HFFc6 (cell line): ENCODE data around the gene PDZRN4. TPM values are rescaled to one million over a fixed set of nuclear protein-coding genes. Genes with fewer than 3 reads are reported as not detected.

ENCODE experiments used
- DNase-seq: peaks from one replicate; pipeline ENCODE4 v3.0.0-alpha.2; 2018
- H3K27ac Mint-ChIP-seq: 2 replicates; pipeline ENCODE4 v1.8.0; 2020; ENCODE audit warnings: mild to moderate bottlenecking, mixed read lengths
- H3K27me3 Mint-ChIP-seq: 2 replicates; pipeline ENCODE4 v1.8.0; 2021; ENCODE audit warnings: mild to moderate bottlenecking, moderate library complexity, mixed read lengths; ENCODE audit not compliant: insufficient read depth
- H3K36me3 Mint-ChIP-seq: 2 replicates; pipeline ENCODE4 v1.8.0; 2021; ENCODE audit warnings: low read depth, mixed read lengths
- H3K4me1 Mint-ChIP-seq: 2 replicates; pipeline ENCODE4 v1.8.0; 2020; ENCODE audit warnings: low read depth, mixed read lengths
- H3K4me3 Mint-ChIP-seq: 2 replicates; pipeline ENCODE4 v1.8.0; 2020; ENCODE audit warnings: mild to moderate bottlenecking, moderate library complexity, mixed read lengths
- H3K9me3 Mint-ChIP-seq: 2 replicates; pipeline ENCODE4 v1.8.0; 2020; ENCODE audit warnings: mild to moderate bottlenecking, mixed read lengths
- total RNA-seq, 6 experiments: library from RNA; stranded (reverse); fragmentation: NEBNext Ultra II Directional; extraction: Animal tissue kit (Norgen Biotek cat#: 25700); gene quantifications; 2 replicates in 1 of 6; 3 replicates in 5 of 6; pipeline ENCODE4 v1.2.3, GENCODE V29; 2021
- TF ChIP-seq, protein P1 (sequence below): fragments of 200-600 bp; sonication (generic); IDR thresholded peaks from 2 replicates; pipeline ENCODE4 v1.5.0; 2021; ENCODE audit warnings: antibody characterized with exemption, mild to moderate bottlenecking

The PDZRN4 gene
- total RNA-seq, 6 experiments from 2014 or later: not detected

- Mint-ChIP-seq H3K36me3 (no peaks in the 10 kb centered on the region), H3K4me1 (no peaks in the 10 kb centered on the region), H3K4me3 (no peak overlapping the region), H3K27me3 (no peaks in the 10 kb centered on the region), H3K27ac (no peak overlapping the region), H3K9me3 (no peaks in the 10 kb centered on the region; the same call in 1 of the 2 replicates)
- no peak for DNase-seq
- TF ChIP-seq, protein P1, sequence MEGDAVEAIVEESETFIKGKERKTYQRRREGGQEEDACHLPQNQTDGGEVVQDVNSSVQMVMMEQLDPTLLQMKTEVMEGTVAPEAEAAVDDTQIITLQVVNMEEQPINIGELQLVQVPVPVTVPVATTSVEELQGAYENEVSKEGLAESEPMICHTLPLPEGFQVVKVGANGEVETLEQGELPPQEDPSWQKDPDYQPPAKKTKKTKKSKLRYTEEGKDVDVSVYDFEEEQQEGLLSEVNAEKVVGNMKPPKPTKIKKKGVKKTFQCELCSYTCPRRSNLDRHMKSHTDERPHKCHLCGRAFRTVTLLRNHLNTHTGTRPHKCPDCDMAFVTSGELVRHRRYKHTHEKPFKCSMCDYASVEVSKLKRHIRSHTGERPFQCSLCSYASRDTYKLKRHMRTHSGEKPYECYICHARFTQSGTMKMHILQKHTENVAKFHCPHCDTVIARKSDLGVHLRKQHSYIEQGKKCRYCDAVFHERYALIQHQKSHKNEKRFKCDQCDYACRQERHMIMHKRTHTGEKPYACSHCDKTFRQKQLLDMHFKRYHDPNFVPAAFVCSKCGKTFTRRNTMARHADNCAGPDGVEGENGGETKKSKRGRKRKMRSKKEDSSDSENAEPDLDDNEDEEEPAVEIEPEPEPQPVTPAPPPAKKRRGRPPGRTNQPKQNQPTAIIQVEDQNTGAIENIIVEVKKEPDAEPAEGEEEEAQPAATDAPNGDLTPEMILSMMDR: no peak
Measured at GRCh38 chr12:41468341-41468740, 280.2 kb downstream of the PDZRN4 start.

- Mint-ChIP-seq H3K36me3 (no peaks in the 10 kb centered on the region), H3K4me1 (no peaks in the 10 kb centered on the region), H3K9me3 (peaks cover 3% of the 10 kb centered on the region; the same call in 1 of the 2 replicates), H3K27me3 (no peaks in the 10 kb centered on the region), H3K27ac (no peak overlapping the region), H3K4me3 (no peak overlapping the region)
- TF ChIP-seq, protein P1: no peak
- no peak for DNase-seq
Measured at GRCh38 chr12:41468756-41469155, 280.6 kb downstream of the PDZRN4 start.

DNA sequence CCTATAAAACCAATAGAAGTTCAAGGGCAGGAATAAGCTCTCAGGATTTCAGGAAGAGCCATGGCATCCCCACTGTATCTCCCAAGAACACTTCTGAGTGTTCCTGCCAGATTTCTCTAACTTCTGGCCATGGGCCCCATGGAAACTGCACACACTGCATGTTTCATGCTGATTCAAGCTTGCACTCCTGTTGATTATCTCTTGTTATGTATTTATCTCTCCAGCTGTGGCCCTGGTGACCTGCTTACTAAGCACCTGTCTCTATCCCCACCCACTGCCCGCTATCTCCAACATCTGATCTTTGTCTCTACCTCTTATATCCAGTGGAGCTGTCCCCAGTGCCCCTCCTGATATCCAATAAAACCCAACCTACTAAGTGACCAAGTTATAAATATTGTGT is 285.3 kb downstream of the PDZRN4 start:
- TF ChIP-seq, protein P1: no peak
- Mint-ChIP-seq H3K9me3 (0 out of 2 replicates have a peak, but pooled peaks cover 3% of the 10 kb centered on the region), H3K27ac (no peak overlapping the region), H3K4me1 (no peaks in the 10 kb centered on the region), H3K36me3 (no peaks in the 10 kb centered on the region), H3K4me3 (no peak overlapping the region), H3K27me3 (no peaks in the 10 kb centered on the region)
- no peak for DNase-seq

- DNase-seq: no peak
Measured at GRCh38 chr12:41474001-41474400, 285.9 kb downstream of the PDZRN4 start.

GRCh38 chr12:41476499-41477439 is 288.6 kb downstream of the PDZRN4 start:
- Mint-ChIP-seq H3K4me3 (no peak overlapping the region), H3K27me3 (no peaks in the 10 kb centered on the region), H3K27ac (no peak overlapping the region), H3K36me3 (no peaks in the 10 kb centered on the region), H3K9me3 (0 out of 2 replicates have a peak, but pooled peaks cover 3% of the 10 kb centered on the region), H3K4me1 (no peaks in the 10 kb centered on the region)
- TF ChIP-seq, protein P1: no peak
- DNase-seq: no peak

More at GRCh38 chr12:41474001-41474400, 285.9 kb downstream of the PDZRN4 start:
- no peaks in the 10 kb centered on the region for H3K27me3 Mint-ChIP-seq
- H3K27ac Mint-ChIP-seq: no peak overlapping the region
- TF ChIP-seq, protein P1: no peak
- H3K36me3 Mint-ChIP-seq: no peaks in the 10 kb centered on the region
- H3K9me3 Mint-ChIP-seq: 0 out of 2 replicates have a peak, but pooled peaks cover 3% of the 10 kb centered on the region
- no peak overlapping the region for H3K4me3 Mint-ChIP-seq
- H3K4me1 Mint-ChIP-seq: no peaks in the 10 kb centered on the region
